Measurements from ENCODE around the gene FAM43B. TPM values are rescaled to one million over a fixed set of nuclear protein-coding genes. Genes with fewer than 3 reads are reported as not detected.
"Not testable (repeated sequence)": the region's sequence is repeated elsewhere in the genome, so short reads cannot be mapped to it uniquely, and the experiment has no call there.

The FAM43B gene, protein sequence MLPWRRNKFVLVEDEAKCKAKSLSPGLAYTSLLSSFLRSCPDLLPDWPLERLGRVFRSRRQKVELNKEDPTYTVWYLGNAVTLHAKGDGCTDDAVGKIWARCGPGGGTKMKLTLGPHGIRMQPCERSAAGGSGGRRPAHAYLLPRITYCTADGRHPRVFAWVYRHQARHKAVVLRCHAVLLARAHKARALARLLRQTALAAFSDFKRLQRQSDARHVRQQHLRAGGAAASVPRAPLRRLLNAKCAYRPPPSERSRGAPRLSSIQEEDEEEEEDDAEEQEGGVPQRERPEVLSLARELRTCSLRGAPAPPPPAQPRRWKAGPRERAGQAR
- total RNA-seq, result 1 to 10 TPM; 1.6 to 3.3 TPM
- long read RNA-seq, result 0 reads

DNA sequence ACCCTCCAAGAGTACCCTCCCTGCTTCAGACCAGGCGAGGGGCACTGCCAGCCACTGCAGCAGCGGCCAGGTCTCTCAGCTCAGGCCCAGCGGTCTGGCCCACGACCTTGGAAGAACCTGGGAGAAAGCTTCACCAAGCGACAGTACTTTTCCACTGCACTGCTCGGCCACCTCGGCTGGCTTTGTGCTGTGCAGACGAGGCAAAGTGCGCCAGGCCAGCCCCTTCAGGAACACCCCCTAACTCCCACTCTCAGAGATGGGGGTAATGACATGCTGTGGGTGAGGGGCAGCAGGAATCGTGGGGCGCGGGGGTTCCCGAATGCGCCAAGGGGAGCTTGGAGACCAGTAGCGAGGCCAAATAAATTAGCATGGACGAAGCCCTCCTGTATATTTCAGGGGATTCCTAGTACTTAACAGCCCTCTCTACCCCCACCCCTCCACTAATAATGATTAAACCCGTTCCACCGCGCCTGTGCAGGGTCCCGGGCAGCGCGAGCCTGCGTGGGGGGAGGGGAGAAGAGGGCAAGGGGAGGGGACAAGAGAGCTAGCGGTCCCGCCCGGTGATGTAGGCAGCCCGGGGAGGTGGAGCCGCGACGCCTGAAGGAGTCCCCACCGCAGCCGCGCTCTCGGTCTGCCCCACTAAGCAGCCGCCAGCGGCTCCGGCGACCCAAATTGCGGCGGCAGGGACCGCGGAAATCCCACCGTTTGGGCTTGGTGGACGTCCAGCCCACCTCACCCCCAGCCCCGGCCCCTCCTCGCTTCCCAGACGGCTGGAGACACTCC, at the start of gene FAM43B:
Gene FAM43B, plus strand, starts transcription at position 629 of the 783 bp plus-strand sequence. CDS start 401 bp downstream, outside the sequence.
- intact Hi-C loops (cut with DNase I), result no loop called here

DNA sequence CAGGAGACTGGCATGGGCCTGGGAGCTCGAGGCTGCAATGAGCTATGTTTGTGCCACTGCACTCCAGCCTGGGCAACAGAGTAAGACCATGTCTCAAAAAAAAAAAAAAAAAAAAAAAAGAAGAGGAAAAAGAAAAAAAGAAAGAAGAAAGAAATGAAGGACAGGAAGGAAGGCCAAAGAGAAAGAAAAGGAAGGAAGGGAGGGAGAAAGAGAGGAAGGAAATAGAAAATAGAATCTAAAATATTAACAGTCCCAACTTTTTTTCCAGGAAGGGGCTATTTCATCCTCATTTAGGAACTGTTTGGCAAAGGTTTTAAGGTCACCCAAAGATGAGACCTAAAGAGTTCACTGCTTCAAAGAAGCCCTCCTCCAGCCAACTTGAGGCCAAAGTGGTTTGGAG, 46.9 kb upstream of the FAM43B start:
- DNase-seq, result no peak
- ATAC-seq, result no peak
- intact Hi-C loops (cut with DNase I), result no loop called here

More for the DNA sequence above, at the start of gene FAM43B:
- DNase-seq (peak; percentile 90), ATAC-seq (peak; percentile 94)

DNA sequence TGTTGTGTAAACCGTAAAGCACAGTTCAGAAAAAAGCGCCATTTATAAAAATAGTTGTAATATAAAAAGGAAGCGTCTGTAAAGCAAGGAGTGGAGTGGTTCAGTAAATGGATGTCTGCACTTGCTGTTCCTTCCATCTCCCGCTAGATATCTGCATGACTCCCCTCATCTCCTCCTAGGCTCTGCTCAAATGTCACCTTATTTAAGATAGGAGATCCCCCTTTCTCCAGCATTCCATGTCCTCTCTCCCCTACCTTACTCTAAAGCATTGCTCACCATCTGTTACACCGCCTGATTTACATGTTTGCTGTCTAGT, 45.2 kb upstream of the FAM43B start:
- ATAC-seq (peak in 1 of 2 donors; percentile 4), DNase-seq (no peak)
- intact Hi-C loops (cut with DNase I), result no loop called here

DNA sequence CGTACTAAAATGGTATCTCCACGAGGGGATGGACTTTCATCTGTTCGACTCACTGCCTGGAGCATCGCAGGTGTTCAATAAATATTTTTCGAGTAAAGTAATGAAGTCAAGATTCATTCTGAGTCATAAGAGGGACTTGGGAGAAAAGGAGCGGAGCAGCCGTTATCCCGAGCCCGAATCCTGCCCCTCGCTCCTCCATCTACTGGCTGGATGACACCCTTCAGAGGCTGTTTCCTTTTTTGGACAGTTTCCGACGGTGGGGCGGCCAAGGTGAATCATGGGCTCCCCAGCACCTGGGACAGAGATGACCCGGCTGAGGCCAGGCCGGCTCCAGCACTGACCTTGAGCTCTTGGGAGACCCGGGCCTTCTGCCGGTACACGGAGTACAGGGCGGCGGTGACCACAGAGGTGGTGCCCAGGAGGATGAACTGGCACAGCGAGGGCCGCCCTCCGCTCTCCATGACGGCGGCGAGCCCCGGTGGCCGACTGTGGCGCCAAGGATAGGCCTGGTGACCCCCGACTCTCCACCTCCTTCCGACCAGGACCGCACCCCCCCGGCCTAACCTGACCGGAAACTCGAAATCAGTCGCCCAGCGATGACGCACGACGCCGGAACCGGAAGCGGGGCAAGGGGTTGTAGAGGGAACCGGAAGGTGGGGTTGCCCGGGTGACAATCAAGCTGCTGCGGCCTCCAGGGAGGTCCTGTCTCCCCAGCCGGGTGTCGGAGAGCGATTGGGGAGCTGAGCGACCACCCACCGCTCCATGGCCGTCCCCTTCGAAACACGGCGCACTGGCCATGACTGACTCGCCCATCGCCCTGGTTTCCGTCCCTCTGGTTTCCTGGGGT, 44.6 kb upstream of the FAM43B start, which contains the start of gene MUL1:
Gene MUL1, minus strand, starts transcription at position 588 of the 847 bp plus-strand sequence. Its CDS starts 127 bp downstream, at position 461.
- intact Hi-C loops (cut with DNase I), result no loop called here

DNA sequence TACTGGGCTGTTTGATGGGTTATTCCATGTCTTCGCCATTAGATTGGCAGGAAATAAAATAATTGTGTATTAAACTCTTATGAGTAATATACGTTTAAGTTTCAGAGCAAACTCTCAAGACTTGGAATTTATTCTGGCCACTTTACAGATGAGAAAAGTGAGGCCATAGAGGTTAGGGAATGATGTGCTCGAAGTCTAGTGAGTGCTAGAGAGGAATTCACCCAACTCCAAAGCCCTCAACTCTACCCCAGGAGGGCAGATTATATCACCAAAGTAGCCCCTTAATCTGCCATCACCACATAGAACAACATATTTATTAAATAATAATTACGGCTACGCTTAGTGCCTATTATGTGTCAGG, 44.0 kb upstream of the FAM43B start:
- intact Hi-C loops (cut with DNase I), result no loop called here
- ATAC-seq, result no peak
- no peak for DNase-seq

More for the DNA sequence above, 44.6 kb upstream of the FAM43B start, which contains the start of gene MUL1:
- ATAC-seq (peak; percentile 99), DNase-seq (peak; percentile 97)

DNA sequence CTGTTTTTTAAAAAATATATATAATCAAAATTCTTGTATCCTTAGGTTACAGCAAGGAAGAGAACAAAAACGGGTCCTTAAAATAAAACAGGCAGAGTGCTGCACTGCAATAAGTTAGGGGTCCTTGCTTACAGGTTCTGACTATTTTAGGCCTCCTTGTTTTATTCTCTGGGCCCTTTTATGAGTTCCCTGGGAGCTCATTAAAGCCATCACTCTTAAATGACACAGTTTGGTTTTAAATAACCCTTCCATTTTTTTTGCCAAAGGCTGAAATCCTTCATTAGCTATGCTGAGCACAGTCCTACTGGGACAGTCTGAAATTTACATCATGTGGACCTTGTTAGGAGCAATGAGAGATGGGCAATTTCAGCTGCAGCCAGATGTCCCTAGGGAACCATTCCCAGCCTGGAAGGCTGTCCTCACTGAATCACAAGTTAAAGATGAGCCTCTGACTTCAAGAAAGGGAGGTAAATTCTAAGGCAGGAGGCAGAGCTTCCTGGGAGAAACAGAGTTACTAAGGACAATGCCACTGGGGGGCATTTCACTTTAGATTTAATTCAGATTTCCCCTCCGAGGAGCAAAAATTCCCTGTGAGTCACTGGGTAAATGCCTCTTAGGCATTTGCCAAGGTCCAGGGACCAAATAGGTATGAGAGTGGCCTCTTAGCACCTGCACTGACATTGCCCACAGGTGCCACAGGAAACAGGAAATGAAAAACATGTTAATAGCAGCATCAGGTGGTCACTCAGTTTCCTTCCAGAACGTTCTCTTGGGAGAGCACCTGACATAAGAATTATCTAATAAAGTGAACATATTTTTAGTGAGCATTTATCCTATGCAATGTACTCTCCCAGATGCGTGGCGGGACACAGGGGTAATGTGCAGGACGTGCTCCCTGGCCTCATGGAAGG, 40.6 kb upstream of the FAM43B start:
- DNase-seq (no peak), ATAC-seq (no peak)
- intact Hi-C loops (cut with DNase I), result no loop called here

DNA sequence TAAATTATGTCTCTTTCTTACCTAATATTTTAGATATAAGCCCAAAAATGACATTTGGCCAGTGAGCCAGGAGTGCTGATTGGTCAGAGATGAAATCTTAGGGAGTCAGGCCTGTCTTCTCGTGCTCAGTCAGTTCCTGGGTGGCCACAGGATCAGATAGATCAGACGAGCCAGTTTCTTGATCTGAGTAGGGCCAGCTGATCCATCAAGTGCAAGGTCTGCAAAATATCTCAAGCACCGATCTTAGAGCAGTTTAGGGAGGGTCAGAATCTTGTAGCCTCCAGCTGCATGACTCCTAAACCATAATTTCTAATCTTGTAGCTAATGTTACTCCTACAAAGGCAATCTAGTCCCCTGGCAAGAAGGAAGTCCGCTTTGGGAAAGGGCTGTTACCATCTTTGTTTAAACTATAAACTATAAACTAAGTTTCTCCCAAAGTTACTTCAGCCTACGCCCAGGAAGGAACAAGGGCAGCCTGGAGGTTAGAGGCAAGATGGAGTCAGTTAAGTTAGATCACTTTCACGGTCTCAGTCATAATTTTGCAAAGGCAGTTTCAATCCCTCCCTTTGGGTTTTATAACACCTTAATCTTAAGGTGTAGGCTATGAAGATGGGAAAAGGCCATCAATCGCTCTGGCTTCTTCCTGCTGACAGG, 32.6 kb upstream of the FAM43B start:
- ATAC-seq; DNase-seq; intact Hi-C loops (cut with DNase I): not testable (repeated sequence)

DNA sequence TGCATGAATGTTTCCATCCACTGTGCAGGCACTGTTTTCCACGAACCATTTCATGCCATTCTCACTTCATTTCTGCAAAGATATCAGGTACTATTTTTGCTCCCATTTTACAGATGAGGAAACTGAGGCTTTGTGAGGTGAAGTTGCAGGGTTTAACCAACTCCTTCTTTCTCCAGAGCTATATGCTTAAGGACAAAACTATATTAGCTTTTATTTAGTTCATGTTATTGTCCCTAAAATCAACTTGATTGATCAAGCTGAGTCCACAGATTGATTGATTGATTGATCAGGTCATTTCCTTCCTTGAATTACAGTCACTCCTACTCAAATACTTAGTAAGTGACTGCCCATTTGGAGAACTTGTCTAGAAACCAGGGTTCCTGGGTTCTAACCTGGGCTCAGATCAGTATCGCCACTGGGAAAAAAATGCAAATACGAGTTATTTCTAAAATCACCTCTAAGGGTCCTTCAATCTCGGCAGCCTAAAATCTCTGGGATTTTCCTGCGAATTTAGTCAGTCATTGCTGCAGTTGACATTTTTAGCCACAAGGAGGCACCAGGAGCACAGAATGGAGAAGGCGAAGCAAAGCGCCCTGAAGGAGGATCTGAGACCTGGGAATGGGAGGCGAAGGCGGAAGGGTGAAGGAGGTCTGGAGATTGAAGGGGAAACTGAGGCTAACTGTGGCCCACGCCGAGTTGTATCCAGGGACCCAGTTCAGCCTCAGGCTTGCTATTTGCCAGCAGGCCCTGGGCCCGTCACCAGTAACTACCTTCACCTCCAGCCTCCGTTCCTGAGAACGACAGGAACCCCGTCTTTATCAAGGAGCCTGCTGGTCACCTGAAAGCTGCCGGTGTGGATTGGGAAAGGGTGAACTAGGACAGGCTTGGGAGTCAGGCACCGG, 30.2 kb upstream of the FAM43B start:
- DNase-seq, result peak; percentile 71
- intact Hi-C loops (cut with DNase I), result loop anchor here (2.0 kb wide), 2 partner anchors 111 to 119 kb away; partner anchors contain the start of gene PINK1 (in 1 of the 2)
- peak; percentile 76 to 79 for ATAC-seq

DNA sequence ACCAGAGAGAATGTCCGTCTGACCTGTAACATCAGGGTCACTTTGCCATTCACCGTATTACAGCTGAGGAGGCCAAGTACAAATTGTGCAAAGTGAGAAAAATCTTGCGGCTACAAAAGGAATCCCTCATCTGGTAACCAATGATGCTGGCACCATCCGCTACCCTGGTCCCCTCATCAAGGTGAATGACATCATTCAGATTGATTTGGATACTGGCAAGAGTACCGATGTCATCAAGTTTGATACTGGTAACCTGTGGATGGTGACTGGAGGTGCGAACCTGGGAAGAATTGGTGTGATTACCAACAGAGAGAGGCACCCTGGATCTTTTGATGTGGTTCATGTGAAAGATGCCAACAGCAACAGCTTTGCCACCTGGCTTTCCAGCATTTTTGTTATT, 26.1 kb upstream of the FAM43B start:
- DNase-seq (no peak), ATAC-seq (no peak)
- intact Hi-C loops (cut with DNase I), result no loop called here

DNA sequence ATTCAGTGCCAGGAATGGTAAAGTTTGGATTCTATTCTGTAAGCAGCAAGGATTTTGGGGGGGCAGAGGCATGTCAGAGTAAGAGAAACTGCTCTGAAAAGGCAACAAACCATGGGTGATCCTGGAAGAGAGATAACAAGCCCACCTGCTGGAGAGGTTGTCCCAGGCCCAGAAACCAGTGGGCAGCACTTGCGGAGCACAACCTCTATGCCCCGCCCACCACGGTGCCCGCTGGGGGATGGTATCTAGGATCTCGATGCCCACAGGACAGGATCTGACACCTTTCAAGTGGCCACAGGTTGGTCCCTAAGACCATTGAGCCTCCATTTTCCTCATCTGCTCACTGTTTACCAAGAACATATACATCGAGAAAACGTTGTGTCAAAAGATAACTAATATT, 24.2 kb upstream of the FAM43B start:
- DNase-seq (no peak), ATAC-seq (no peak)
- intact Hi-C loops (cut with DNase I), result no loop called here

DNA sequence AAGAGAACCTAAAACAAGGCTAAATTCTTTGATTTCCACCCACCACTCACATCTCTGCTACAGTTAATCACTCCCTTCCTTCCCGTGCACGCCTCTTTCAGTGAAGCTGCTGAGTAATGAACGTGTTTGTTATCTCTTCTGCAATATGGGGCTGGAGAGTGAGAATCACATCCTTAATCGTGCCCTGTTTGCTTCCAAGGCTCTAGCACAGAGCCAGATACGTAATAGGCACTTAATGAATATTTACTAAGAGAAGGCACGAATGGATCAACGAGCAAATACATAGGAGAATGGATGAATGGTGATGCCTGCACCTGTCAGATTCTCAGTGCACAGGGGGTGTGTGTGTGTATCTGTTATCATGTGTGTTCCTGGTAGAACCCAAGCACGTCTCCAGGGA, 22.1 kb upstream of the FAM43B start:
- intact Hi-C loops (cut with DNase I), result no loop called here
- no peak for DNase-seq

DNA sequence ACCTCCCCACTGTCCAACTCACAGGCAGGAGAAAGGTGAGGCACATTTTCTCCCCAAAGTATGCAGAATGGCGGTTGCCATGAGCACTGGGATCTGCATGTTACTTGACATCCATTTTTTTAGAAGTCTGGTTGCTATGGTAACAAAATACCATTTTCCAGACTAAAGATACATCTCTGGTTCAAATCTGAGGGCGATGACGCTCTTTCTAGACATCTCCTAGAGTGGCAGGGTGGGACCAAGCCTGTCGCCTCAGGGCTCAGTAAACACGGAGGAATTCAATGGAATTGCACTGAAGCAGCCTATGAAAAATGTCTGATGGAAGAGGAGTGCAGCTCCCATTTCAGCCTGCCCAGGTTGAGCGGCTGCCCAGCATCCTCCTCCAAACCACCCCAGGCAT, 21.5 kb upstream of the FAM43B start:
- intact Hi-C loops (cut with DNase I), result no loop called here
- no peak for DNase-seq
- no peak for ATAC-seq

More for the DNA sequence above, 22.1 kb upstream of the FAM43B start:
- ATAC-seq, result no peak

DNA sequence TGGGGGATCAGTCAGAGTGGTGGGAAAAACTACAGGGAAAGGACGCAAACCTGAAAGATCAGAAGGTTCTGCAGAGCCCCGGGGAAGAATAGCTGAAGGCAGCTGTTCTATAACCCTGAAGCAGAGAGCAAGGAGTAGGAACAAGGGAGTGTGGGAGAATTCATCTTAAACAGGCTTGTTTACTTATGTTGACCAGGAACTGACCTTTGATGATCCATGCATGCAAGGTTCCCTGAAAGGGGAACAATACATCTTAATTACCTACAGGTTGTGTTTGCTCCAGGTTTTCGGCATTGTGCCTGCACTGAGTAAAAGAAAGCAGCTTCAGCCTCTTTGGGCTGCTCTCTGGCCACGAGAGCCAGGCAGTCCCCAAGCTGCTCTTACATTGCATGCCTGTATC, 18.7 kb upstream of the FAM43B start:
- DNase-seq (no peak), ATAC-seq (no peak)
- intact Hi-C loops (cut with DNase I), result no loop called here

DNA sequence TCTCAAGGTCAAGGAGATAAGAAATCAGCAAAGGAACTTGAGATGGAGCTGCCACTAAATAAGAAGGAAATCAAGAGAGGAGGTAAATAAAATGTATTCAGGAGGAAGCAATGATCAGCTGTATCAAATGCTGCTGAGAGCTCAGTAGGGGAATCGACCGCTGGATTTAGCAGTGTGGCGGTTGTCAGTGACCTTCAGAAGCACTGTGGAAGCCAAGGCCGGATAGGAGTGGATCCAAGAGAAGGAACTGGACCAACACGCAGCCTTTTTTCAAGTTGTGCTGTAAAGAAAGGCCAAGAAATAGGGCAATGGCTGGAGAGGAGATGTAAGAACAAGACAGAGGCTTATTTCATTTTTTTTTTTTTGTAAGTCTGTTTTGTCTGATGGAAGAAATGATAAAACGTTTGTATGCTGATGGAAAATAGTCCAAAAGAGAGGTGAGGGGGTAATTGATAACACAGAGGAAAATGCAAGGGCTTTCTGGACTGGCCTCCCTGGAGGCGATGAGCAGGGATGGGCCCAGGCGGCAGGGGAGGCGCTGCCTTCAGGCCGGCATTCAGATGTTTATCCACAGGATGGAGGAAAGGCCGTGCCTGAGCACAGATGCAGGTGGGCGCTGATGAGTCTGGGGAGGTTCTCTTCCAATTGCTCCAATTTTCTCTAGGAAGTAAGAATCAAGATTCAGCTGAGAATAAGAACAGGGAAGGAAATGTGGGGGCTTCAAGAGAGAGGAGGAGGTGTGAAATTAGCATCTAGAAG, 17.5 kb upstream of the FAM43B start:
- intact Hi-C loops (cut with DNase I), result no loop called here
- ATAC-seq (peak; percentile 50 to 73), DNase-seq (no peak)

DNA sequence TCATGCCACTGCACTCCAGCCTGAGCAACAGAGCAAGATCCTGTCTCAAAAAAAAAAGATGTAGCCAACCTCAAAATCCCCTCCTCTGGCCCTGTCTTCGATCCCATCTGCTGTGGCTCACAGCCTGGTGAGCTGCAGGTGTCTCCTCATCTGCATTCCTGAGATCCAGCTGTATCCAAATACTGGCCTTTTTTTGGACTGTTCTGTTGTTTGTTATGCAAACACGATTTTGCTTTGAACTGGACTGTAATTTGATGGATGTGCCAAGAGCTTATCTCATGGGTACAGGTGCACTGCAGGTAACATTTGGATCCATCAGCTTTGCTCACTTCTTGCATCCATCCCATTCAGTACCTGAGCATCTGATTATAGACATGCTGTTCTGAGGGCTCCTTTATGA, 14.1 kb upstream of the FAM43B start:
- ATAC-seq (no peak), DNase-seq (no peak)
- intact Hi-C loops (cut with DNase I), result no loop called here

Data from left cardiac atrium (tissue), 4 donors.